GM21390 (cell line): Measurements from ENCODE around the gene CTU2.

Experiments used
- ATAC-seq: cut with Tn5 transposase; IDR thresholded peaks from one replicate; pipeline ENCODE4 v1.9.1; 2021; ENCODE audit not compliant: unreplicated experiment

CTU2 gene

GRCh38 chr16:88713568-88714419 lies 7.5 kb downstream of the CTU2 start:
- ATAC-seq = no peak

- ATAC-seq = no peak
Observed at GRCh38 chr16:88714420-88715302, 8.4 kb downstream of the CTU2 start.

- no peak for ATAC-seq
Observed at GRCh38 chr16:88715312-88716190, 9.2 kb downstream of the CTU2 start.

GRCh38 chr16:88716201-88716600 lies 9.9 kb downstream of the CTU2 start:
- no peak for ATAC-seq

GRCh38 chr16:88716601-88717001 lies 10.3 kb downstream of the CTU2 start:
- ATAC-seq = no peak

- no peak for ATAC-seq
Observed at GRCh38 chr16:88718178-88718577, 11.9 kb downstream of the CTU2 start.

GRCh38 chr16:88719267-88719932 lies 13.1 kb downstream of the CTU2 start:
- ATAC-seq = no peak

GRCh38 chr16:88719933-88720296 lies 13.6 kb downstream of the CTU2 start:
- ATAC-seq = no peak

GRCh38 chr16:88720396-88720970 lies 14.2 kb downstream of the CTU2 start:
- no peak for ATAC-seq

GRCh38 chr16:88721236-88721635 lies 14.9 kb downstream of the CTU2 start:
- no peak for ATAC-seq

GRCh38 chr16:88721815-88722755 lies 15.8 kb downstream of the CTU2 start:
- ATAC-seq = no peak

GRCh38 chr16:88722784-88723506 lies 16.6 kb downstream of the CTU2 start:
- no peak for ATAC-seq

GRCh38 chr16:88723507-88723887 lies 17.2 kb downstream of the CTU2 start:
- no peak for ATAC-seq

- ATAC-seq = no peak
Observed at GRCh38 chr16:88723911-88724310, 17.6 kb downstream of the CTU2 start.

- no peak for ATAC-seq
Observed at GRCh38 chr16:88724855-88725555, 18.7 kb downstream of the CTU2 start.

- no peak for ATAC-seq
Observed at GRCh38 chr16:88725609-88726407, 19.5 kb downstream of the CTU2 start.

- no peak for ATAC-seq
Observed at GRCh38 chr16:88726408-88726749, 20.1 kb downstream of the CTU2 start.
